Raji (cell line): Measurements from ENCODE around the gene NDC80.

Experiments
- POLR2A ChIP-seq: IDR thresholded peaks from 2 replicates; pipeline ENCODE4 v1.6.1; 2011; ENCODE audit warnings: low read depth, low read length, control low read depth; ENCODE audit not compliant: insufficient read depth

Gene NDC80

GRCh38 chr18:2549462-2549861 is 21.9 kb upstream of the NDC80 start:
- TF ChIP-seq POLR2A = no peak

GRCh38 chr18:2551425-2551824 is 19.9 kb upstream of the NDC80 start:
- no peak for TF ChIP-seq POLR2A

- TF ChIP-seq POLR2A = no peak
These were observed 16.7 kb upstream of the NDC80 start for GRCh38 chr18:2554696-2555095.

- TF ChIP-seq POLR2A = no peak
These were observed 15.5 kb upstream of the NDC80 start for GRCh38 chr18:2555895-2556294.

GRCh38 chr18:2557536-2557935 is 13.8 kb upstream of the NDC80 start:
- TF ChIP-seq POLR2A = no peak

- TF ChIP-seq POLR2A = no peak
These were observed 12.1 kb upstream of the NDC80 start for GRCh38 chr18:2559249-2559648.

GRCh38 chr18:2564373-2564772 is 7.0 kb upstream of the NDC80 start:
- no peak for TF ChIP-seq POLR2A

- TF ChIP-seq POLR2A = no peak
These were observed 3.2 kb upstream of the NDC80 start for GRCh38 chr18:2568129-2568528.

GRCh38 chr18:2568605-2569004 is 2.8 kb upstream of the NDC80 start:
- TF ChIP-seq POLR2A = no peak

- no peak for TF ChIP-seq POLR2A
These were observed 1.8 kb upstream of the NDC80 start for GRCh38 chr18:2569338-2570207.

GRCh38 chr18:2570772-2571199 is 571 bp upstream of the NDC80 start:
- TF ChIP-seq POLR2A = no peak

GRCh38 chr18:2572171-2572569 is 813 bp downstream of the NDC80 start:
- TF ChIP-seq POLR2A = no peak

- no peak for TF ChIP-seq POLR2A
These were observed 1.5 kb downstream of the NDC80 start for GRCh38 chr18:2572892-2573291.

- TF ChIP-seq POLR2A = no peak
These were observed 2.1 kb downstream of the NDC80 start for GRCh38 chr18:2573408-2573807.

- TF ChIP-seq POLR2A = no peak
These were observed 16.4 kb downstream of the NDC80 start for GRCh38 chr18:2587788-2588187.

GRCh38 chr18:2588666-2589344 is 17.4 kb downstream of the NDC80 start:
- TF ChIP-seq POLR2A = no peak
